Keratinocyte (primary cell): Measurements from ENCODE around the gene ADGRL3.

Experiments used
- CTCF ChIP-seq, 3 experiments: IDR thresholded peaks in 1 of 3; conservative IDR thresholded peaks in 1 of 3; optimal IDR thresholded peaks in 1 of 3; 2 replicates in 2 of 3; 3 replicates in 1 of 3; pipeline versions ENCODE3 to v1.5.1; 2011; ENCODE audit warnings: low read length in 3 of 3, mild to moderate bottlenecking in 3 of 3, moderate library complexity in 2 of 3, control low read depth in 1 of 3, inconsistent platforms in 1 of 3; ENCODE audit not compliant: insufficient read depth in 2 of 3; ENCODE audit errors: extremely low read depth in 1 of 3
- EZH2 ChIP-seq: IDR thresholded peaks from one replicate; pipeline ENCODE4 v1.6.1; 2012; ENCODE audit warnings: inconsistent platforms, mild to moderate bottlenecking, low read length, moderate library complexity

GRCh38 chr4:62126064-62126732 lies 926.1 kb downstream of the ADGRL3 start:
- no peak for TF ChIP-seq CTCF (optimal IDR thresholded peaks at IDR 0.05 in 1 of 3, IDR thresholded peaks at IDR 0.05 in 1 of 3, conservative IDR thresholded peaks at IDR 0.05 in 1 of 3; ENCODE audit: extremely low read depth in 1 of 3, insufficient read depth in 2 of 3, low read length in 3 of 3)
- TF ChIP-seq EZH2: no peak
